ENCODE data around the gene FZD1. TPM values are rescaled to one million over a fixed set of nuclear protein-coding genes. Genes with fewer than 3 reads are reported as not detected.

Gene FZD1
- total and polyA plus RNA-seq, 2 experiments from 2014 or later: 0.34 to 1.4 TPM

DNA sequence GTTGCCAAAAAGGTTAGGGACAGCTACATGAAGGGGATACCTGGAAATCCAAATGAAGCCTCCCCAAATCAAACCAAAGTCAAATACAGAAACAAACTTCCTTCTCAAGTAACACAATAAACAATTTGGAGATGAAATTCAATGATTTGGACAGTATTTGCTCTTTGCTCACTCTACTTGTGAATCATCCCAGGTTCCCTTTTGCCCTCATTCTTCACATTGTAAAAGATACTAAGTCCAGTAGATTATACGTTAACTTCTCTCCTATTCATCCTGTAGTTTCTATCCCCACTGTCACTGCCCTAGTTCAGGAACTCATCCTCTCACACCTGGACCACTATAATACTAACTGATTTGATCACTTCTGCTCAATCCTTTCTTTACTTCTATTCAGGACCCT, 28.3 kb downstream of the FZD1 start:
- H3K27ac ChIP-seq (ENCODE audit: low read depth): no peak overlapping the region
- 0 out of 2 replicates have a peak, but pooled peaks cover 4% of the 10 kb centered on the region for H3K27me3 ChIP-seq (ENCODE audit: insufficient read depth)
- H3K36me3 ChIP-seq (ENCODE audit: insufficient read depth): no peaks in the 10 kb centered on the region
- H3K4me2 ChIP-seq: no peak overlapping the region
- no peak overlapping the region for H3K4me3 ChIP-seq
- no peaks in the 10 kb centered on the region for H3K79me2 ChIP-seq (replicated peaks; ENCODE audit: insufficient read depth)
- H3K9me3 Mint-ChIP-seq: peaks cover 3% of the 10 kb centered on the region; the same call in 2 of the 3 replicates
- H4K20me1 ChIP-seq (replicated peaks; ENCODE audit: insufficient read depth): no peaks in the 10 kb centered on the region
- DNase-seq (ENCODE audit: low spot score) (no peak), ATAC-seq (no peak)
- no peak overlapping the region for H2AFZ ChIP-seq
- no peak overlapping the region for H3K27ac Mint-ChIP-seq
- H3K4me1 Mint-ChIP-seq: peaks cover 7% of the 10 kb centered on the region; the same call in 1 of the 3 replicates
- no peak for TF ChIP-seq STAT1 (IDR thresholded peaks at IDR 0.05; ENCODE audit: unreplicated experiment)
- TF ChIP-seq, protein P1, sequence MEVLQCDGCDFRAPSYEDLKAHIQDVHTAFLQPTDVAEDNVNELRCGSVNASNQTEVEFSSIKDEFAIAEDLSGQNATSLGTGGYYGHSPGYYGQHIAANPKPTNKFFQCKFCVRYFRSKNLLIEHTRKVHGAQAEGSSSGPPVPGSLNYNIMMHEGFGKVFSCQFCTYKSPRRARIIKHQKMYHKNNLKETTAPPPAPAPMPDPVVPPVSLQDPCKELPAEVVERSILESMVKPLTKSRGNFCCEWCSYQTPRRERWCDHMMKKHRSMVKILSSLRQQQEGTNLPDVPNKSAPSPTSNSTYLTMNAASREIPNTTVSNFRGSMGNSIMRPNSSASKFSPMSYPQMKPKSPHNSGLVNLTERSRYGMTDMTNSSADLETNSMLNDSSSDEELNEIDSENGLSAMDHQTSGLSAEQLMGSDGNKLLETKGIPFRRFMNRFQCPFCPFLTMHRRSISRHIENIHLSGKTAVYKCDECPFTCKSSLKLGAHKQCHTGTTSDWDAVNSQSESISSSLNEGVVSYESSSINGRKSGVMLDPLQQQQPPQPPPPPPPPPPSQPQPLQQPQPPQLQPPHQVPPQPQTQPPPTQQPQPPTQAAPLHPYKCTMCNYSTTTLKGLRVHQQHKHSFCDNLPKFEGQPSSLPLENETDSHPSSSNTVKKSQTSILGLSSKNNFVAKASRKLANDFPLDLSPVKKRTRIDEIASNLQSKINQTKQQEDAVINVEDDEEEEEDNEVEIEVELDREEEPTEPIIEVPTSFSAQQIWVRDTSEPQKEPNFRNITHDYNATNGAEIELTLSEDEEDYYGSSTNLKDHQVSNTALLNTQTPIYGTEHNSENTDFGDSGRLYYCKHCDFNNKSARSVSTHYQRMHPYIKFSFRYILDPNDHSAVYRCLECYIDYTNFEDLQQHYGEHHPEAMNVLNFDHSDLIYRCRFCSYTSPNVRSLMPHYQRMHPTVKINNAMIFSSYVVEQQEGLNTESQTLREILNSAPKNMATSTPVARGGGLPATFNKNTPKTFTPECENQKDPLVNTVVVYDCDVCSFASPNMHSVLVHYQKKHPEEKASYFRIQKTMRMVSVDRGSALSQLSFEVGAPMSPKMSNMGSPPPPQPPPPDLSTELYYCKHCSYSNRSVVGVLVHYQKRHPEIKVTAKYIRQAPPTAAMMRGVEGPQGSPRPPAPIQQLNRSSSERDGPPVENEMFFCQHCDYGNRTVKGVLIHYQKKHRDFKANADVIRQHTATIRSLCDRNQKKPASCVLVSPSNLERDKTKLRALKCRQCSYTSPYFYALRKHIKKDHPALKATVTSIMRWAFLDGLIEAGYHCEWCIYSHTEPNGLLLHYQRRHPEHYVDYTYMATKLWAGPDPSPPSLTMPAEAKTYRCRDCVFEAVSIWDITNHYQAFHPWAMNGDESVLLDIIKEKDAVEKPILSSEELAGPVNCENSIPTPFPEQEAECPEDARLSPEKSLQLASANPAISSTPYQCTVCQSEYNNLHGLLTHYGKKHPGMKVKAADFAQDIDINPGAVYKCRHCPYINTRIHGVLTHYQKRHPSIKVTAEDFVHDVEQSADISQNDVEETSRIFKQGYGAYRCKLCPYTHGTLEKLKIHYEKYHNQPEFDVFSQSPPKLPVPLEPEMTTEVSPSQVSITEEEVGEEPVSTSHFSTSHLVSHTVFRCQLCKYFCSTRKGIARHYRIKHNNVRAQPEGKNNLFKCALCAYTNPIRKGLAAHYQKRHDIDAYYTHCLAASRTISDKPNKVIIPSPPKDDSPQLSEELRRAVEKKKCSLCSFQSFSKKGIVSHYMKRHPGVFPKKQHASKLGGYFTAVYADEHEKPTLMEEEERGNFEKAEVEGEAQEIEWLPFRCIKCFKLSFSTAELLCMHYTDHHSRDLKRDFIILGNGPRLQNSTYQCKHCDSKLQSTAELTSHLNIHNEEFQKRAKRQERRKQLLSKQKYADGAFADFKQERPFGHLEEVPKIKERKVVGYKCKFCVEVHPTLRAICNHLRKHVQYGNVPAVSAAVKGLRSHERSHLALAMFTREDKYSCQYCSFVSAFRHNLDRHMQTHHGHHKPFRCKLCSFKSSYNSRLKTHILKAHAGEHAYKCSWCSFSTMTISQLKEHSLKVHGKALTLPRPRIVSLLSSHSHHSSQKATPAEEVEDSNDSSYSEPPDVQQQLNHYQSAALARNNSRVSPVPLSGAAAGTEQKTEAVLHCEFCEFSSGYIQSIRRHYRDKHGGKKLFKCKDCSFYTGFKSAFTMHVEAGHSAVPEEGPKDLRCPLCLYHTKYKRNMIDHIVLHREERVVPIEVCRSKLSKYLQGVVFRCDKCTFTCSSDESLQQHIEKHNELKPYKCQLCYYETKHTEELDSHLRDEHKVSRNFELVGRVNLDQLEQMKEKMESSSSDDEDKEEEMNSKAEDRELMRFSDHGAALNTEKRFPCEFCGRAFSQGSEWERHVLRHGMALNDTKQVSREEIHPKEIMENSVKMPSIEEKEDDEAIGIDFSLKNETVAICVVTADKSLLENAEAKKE (CRISPR knock-in tag; IDR thresholded peaks at IDR 0.05): no peak
- no peak for TF ChIP-seq EZH2 (IDR thresholded peaks at IDR 0.05; ENCODE audit: low read depth, unreplicated experiment)
- TF ChIP-seq EZH2phosphoT487 (IDR thresholded peaks at IDR 0.05; ENCODE audit: unreplicated experiment): no peak
- TF ChIP-seq, protein P2, sequence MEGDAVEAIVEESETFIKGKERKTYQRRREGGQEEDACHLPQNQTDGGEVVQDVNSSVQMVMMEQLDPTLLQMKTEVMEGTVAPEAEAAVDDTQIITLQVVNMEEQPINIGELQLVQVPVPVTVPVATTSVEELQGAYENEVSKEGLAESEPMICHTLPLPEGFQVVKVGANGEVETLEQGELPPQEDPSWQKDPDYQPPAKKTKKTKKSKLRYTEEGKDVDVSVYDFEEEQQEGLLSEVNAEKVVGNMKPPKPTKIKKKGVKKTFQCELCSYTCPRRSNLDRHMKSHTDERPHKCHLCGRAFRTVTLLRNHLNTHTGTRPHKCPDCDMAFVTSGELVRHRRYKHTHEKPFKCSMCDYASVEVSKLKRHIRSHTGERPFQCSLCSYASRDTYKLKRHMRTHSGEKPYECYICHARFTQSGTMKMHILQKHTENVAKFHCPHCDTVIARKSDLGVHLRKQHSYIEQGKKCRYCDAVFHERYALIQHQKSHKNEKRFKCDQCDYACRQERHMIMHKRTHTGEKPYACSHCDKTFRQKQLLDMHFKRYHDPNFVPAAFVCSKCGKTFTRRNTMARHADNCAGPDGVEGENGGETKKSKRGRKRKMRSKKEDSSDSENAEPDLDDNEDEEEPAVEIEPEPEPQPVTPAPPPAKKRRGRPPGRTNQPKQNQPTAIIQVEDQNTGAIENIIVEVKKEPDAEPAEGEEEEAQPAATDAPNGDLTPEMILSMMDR (conservative IDR thresholded peaks at IDR 0.05; ENCODE audit: low read depth in 2 of 2): no peak
- TF ChIP-seq, protein P3, sequence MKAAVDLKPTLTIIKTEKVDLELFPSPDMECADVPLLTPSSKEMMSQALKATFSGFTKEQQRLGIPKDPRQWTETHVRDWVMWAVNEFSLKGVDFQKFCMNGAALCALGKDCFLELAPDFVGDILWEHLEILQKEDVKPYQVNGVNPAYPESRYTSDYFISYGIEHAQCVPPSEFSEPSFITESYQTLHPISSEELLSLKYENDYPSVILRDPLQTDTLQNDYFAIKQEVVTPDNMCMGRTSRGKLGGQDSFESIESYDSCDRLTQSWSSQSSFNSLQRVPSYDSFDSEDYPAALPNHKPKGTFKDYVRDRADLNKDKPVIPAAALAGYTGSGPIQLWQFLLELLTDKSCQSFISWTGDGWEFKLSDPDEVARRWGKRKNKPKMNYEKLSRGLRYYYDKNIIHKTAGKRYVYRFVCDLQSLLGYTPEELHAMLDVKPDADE (IDR thresholded peaks at IDR 0.05): no peak
- TF ChIP-seq, protein P4, sequence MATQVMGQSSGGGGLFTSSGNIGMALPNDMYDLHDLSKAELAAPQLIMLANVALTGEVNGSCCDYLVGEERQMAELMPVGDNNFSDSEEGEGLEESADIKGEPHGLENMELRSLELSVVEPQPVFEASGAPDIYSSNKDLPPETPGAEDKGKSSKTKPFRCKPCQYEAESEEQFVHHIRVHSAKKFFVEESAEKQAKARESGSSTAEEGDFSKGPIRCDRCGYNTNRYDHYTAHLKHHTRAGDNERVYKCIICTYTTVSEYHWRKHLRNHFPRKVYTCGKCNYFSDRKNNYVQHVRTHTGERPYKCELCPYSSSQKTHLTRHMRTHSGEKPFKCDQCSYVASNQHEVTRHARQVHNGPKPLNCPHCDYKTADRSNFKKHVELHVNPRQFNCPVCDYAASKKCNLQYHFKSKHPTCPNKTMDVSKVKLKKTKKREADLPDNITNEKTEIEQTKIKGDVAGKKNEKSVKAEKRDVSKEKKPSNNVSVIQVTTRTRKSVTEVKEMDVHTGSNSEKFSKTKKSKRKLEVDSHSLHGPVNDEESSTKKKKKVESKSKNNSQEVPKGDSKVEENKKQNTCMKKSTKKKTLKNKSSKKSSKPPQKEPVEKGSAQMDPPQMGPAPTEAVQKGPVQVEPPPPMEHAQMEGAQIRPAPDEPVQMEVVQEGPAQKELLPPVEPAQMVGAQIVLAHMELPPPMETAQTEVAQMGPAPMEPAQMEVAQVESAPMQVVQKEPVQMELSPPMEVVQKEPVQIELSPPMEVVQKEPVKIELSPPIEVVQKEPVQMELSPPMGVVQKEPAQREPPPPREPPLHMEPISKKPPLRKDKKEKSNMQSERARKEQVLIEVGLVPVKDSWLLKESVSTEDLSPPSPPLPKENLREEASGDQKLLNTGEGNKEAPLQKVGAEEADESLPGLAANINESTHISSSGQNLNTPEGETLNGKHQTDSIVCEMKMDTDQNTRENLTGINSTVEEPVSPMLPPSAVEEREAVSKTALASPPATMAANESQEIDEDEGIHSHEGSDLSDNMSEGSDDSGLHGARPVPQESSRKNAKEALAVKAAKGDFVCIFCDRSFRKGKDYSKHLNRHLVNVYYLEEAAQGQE (IDR thresholded peaks at IDR 0.05; ENCODE audit: unreplicated experiment): no peak
- no peak for TF ChIP-seq CREB1 (CRISPR knock-in tag; IDR thresholded peaks at IDR 0.05; ENCODE audit: low read depth)
- TF ChIP-seq JUNB (IDR thresholded peaks at IDR 0.05; ENCODE audit: unreplicated experiment): no peak
- TF ChIP-seq NANOG (IDR thresholded peaks at IDR 0.05; ENCODE audit: borderline replicate concordance): no peak
- TF ChIP-seq ZNF331 (CRISPR knock-in tag; IDR thresholded peaks at IDR 0.05; ENCODE audit: low read depth): no peak
- no peak for TF ChIP-seq ZNF114 (CRISPR knock-in tag; IDR thresholded peaks at IDR 0.05)
- TF ChIP-seq POLR2AphosphoS5 (IDR thresholded peaks at IDR 0.05; ENCODE audit: low read depth): no peak
- no peaks in the 10 kb centered on the region for H3K9me2 ChIP-seq (ENCODE audit: insufficient read depth)
- H3K4me1 ChIP-seq (ENCODE audit: insufficient read depth): no peaks in the 10 kb centered on the region
- H3F3A ChIP-seq (replicated peaks; ENCODE audit: low read depth): no peaks in the 10 kb centered on the region
- H3K27me3 Mint-ChIP-seq (ENCODE audit: insufficient read depth, low read depth, poor library complexity): no peaks in the 10 kb centered on the region
- no peak overlapping the region for H3K4me3 Mint-ChIP-seq
- peaks cover 2% of the 10 kb centered on the region; the same call in 1 of the 3 replicates for H3K36me3 Mint-ChIP-seq (ENCODE audit: low read depth)
